GM19324 (cell line): ENCODE data around the gene ENHO.
"Not testable (repeated sequence)": the region's sequence is repeated elsewhere in the genome, so short reads cannot be mapped to it uniquely, and the experiment has no call there.

Experiments
- ATAC-seq: cut with Tn5 transposase; IDR thresholded peaks from one replicate; pipeline ENCODE4 v1.9.1; 2021; ENCODE audit warnings: mild to moderate bottlenecking, moderate library complexity; ENCODE audit not compliant: unreplicated experiment, low FRiP score

Gene ENHO

GRCh38 chr9:34536685-34537084 lies 13.9 kb upstream of the ENHO start:
- no peak for ATAC-seq

DNA sequence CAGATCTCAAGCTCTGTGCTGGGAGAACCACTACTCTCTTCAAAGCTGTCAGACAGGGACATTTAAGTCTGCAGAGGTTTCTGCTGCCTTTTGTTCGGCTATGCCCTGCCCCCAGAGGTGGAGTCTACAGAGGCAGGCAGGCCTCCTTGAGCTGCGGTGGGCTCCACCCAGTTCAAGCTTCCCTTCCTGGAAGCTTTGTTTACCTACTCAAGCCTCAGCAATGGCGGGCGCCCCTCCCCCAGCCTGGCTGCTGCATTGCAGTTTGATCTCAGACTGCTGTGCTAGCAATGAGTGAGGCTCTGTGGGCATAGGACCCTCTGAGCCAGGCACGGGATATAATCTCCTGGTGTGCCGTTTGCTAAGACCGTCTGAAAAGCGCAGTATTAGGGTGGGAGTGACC lies 9.3 kb upstream of the ENHO start:
- not testable (repeated sequence) for ATAC-seq

GRCh38 chr9:34526026-34526425 lies 3.2 kb upstream of the ENHO start:
- no peak for ATAC-seq

- ATAC-seq, result no peak
Measured at GRCh38 chr9:34524349-34524748, 1.6 kb upstream of the ENHO start.

DNA sequence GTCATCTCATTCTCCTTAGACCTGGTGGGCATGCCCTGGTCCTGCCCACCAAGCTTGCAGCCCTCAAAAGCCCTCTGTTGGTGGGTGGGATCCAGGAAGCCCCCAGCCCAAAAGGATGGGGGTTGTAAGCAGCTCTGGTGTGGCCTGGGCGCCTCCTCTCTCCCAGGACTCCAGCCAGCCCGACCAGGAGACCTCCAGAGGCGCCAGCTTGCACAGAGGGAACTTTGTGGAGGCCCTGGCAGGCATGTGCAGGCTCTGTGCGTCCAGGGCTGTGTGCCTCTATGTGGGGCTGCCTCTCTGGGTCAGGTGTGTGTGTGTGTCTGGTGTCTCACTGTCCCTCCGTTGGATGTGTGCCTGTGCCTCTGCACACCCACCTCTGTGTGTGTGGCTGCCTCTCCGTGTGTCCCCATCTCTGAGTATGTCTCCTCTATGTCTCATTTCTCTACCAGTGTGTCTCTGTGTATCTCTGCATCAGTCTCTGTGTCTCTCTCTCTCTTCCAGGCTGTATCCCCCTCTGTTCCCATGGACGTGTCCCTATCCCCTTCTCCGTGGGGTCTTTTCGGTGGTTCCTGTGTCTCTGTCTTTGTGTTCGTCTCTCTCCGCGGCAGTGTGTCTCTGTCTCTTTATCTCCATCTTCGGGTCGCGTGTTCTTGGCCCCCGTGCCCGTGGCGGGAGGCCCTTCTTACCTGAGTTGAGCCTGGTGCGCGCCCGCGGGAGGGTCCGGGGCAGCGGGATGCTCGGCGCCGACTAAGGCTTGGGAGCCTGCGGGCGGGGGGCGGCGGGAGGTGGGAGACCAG lies 501 bp downstream of the ENHO start:
- ATAC-seq, result no peak

DNA sequence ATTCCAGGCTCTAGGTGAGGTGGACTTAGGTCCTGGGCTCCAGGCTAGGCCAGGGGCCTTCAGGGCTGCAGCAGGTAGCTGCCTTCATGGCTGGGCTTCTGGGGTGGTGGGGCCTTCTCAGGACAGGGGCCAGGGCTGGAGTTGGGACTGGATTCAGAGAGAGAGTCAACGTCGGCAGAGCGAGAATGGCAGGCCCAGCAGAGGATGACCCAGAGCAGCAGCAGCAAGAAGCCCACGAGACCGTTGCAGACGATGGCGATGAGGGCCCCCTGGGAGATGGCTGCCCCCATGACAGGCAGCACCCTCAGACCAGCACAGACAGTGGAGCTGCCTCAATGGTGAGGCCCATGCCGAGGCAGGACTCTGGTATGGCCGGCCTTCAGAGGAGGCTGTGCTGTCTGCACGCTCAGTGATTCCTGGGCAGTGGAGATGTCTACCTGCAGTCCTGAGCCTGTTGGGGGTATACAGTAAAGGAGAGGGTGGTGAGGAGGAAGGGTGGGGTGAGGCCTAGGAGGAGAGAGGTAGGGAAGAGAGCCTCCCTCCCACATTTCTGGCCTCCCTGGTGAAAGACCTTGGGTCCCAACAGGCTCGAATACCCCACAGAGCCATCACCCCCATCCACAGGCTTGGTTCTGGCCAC lies 1.3 kb downstream of the ENHO start:
- no peak for ATAC-seq

DNA sequence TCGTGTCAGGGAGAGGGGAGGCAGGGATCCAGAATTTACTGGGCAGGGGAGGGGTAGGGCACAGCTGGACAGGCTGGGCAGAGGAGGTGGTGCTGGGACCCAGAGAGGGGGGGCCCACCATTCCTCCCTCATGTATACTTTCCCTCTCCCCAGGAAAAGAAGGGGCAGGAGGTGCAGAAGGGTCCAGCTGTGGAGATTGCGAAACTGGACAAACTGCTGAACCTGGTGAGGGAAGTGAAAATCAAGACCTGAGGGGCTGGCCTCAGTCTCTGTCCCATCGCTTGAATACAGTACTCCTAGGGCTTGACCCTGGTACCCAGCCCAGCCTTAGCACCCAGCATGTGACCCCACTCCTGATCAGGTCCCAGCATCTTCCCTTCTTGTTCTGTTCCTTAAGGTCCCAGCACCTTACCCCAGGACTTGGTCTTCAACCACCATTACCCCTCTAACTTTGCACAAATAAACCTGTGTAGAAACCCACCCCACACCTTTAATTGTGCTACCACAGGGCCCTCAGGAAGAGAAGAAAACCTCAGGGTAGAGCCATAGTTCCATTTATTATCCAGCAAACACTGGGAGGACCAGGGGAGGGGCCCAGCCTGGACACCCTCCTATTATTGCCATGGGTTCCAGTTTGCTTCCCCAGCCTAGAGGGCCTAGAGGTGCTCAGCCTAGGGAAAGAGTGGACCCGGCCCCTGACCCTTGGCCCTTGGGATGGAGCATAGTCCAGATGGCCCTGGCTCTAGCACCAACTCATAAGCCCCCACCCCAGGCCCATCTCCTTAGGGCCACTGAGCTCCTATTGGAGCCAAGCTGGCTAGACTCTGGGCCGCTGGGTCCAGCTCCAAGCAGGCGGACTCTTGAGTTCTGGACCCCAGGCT lies 2.0 kb downstream of the ENHO start:
- ATAC-seq, result no peak

DNA sequence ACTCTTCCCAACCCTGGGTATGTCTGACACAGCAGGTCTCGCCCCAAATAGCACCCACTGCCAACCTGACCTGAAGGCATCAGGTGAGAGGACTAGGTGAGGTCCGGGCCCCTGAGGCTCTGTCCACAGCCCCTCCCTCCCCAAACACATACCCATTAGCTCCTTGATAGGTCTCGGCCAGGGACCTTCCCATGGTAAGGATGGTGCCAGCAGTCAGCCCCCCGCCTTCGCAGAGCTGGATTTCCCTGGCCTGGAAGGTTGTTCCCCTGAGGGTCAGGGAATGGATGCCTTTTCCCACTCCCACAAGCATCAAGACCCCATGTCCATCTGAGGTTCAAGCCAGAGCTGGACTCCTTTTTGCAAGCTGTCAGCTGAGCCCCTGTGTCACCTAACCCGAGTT lies 2.7 kb downstream of the ENHO start:
- no peak for ATAC-seq

DNA sequence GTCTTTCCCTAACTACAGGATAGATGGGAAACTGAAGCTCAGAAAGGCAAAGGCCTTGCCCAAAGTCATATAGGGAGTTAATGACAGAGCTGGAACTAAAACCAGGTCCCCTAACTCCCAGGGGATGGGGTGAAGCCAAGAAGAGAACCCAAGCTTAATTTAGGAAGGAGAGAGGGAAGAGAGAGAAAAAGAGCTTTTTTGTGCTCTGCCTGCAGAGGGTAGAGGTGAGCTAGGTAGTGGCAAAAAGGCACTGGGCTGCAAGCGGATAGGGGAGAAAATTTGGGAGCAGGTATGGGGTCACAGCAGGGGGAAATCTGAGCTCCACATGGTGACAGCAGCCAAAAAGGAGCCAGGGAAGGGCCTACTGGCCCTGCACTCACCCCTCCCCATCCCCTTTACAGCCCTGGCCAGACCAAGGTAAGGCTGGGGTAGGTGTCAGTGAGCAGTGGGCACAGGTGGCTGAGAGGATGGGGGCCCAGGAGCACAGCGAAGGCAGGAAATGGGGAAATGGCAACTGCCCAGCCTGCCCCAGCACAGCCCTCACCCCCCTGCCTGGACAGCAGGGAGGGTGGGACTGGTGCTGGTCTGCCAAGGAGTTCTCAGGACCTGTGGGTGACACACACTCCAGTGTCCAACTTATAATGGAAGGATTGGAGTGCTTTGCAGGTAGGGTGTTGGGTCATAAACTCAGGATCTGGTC lies 3.3 kb downstream of the ENHO start:
- no peak for ATAC-seq

DNA sequence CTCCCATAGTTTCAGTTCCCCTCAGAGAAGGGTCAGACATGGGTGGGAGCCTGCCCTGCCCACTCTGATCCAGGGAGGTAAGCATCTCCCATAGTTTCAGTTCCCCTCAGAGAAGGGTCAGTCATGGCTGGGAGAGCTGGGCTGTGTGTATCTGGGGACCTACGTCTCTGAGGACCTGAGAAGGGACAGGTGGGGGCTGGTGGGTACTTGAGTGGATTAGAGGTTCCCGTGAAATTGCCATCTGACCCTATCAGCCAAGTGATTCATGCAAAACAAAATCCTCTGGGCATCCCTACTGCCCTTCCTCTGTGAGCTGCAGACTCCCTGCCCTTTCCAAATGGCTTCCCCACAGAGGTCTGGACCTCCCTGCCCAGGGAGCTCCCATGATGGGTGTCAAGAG lies 3.9 kb downstream of the ENHO start:
- ATAC-seq, result no peak

DNA sequence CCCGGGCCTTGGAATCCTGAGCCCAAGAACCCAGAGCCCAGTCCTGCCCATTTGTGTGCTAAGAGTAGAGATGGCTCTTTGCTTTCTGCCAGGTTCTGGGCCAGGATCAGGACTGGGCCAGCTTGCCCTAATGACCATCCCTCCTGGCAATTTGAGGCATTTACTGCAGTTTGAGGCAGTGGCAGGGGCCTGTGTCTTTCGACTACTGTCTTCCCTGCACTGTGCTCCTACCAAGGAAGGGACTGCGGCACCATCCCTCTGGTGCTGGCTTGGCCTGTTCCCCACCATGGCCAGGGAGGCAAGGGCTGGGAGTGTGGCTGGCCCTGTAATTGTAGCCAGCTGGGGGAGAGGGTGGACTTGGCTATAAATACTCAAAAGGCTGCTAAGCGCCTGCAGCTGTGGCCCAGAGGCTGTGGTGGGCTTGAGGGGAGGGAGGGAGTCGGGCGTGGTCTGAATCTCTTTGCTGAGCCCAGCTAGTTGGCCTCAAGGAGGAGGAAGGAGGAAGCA lies 4.6 kb downstream of the ENHO start:
- ATAC-seq, result no peak

- ATAC-seq, result no peak
Measured at GRCh38 chr9:34517185-34517584, 5.6 kb downstream of the ENHO start.

- ATAC-seq, result no peak
Measured at GRCh38 chr9:34515959-34516358, 6.8 kb downstream of the ENHO start.

GRCh38 chr9:34514816-34515215 lies 8.0 kb downstream of the ENHO start:
- no peak for ATAC-seq

GRCh38 chr9:34514401-34514800 lies 8.4 kb downstream of the ENHO start:
- ATAC-seq, result no peak

DNA sequence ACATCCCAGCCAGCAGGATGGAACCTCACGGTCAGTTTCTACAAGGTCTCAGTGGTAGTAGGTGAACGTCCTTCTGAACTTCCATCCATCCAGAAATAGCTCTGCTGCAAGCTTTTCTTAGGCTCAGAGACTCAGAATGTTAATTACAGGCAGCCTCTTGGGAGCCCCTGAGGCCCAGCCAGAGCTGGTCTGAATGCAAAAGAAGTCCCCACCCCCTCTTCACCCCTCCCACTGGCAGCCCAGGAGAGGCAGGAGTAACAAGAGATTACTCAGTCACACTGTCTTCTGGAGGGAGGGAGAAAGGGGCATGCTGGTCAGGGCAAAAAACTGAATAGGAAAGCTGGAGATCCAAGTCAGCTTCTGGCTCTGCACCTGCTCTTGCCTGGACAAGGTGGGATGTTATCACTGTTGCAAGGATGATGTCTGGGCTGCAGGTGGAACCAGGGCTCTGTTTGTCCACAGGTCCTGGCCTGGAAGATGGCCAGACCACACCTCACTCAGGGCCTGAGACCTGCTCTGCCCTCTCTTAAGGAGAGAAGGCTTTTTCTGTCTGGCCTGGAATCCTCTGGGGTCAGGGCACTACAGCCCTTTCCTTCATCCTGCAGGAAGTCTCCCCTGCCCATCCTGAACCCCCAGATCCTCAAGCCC lies 9.1 kb downstream of the ENHO start:
- ATAC-seq, result no peak

GRCh38 chr9:34512131-34513078 lies 10.4 kb downstream of the ENHO start:
- no peak for ATAC-seq

GRCh38 chr9:34510497-34511468 lies 12.0 kb downstream of the ENHO start:
- no peak for ATAC-seq
